H9 (cell line): ENCODE data around the gene ANKRD23. TPM values are rescaled to one million over a fixed set of nuclear protein-coding genes. Genes with fewer than 3 reads are reported as not detected.

Source experiments
- DNase-seq: peaks from one replicate; pipeline ENCODE4 v3.0.0-alpha.2; 2017
- H2AFZ ChIP-seq: one replicate; pipeline ENCODE4 v1.6.1; 2013; ENCODE audit warnings: mild to moderate bottlenecking, low read length, control low read depth, moderate library complexity
- H2AK5ac ChIP-seq: 2 replicates; pipeline ENCODE4 v1.6.1; 2013; ENCODE audit warnings: low read length, control low read depth, mixed read lengths; ENCODE audit not compliant: insufficient read length
- H2BK120ac ChIP-seq: one replicate; pipeline ENCODE4 v1.6.1; 2013; ENCODE audit warnings: low read depth, mild to moderate bottlenecking, low read length, control low read depth, inconsistent platforms; ENCODE audit not compliant: poor library complexity, severe bottlenecking
- H2BK12ac ChIP-seq: 2 replicates; pipeline ENCODE4 v1.6.1; 2013; ENCODE audit warnings: low read length, control low read depth, mixed read lengths, low read depth; ENCODE audit not compliant: insufficient read length
- H2BK15ac ChIP-seq: 2 replicates; pipeline ENCODE4 v1.6.1; 2013; ENCODE audit warnings: low read depth, low read length, control low read depth
- H2BK20ac ChIP-seq: one replicate; pipeline ENCODE4 v1.6.1; 2013; ENCODE audit warnings: low read depth, mild to moderate bottlenecking, low read length, control low read depth, inconsistent platforms; ENCODE audit not compliant: poor library complexity, severe bottlenecking
- H2BK5ac ChIP-seq: 2 replicates; pipeline ENCODE4 v1.6.1; 2013; ENCODE audit warnings: low read length, control low read depth, mixed read lengths; ENCODE audit not compliant: insufficient read length
- H3K14ac ChIP-seq: 2 replicates; pipeline ENCODE4 v1.6.1; 2013; ENCODE audit warnings: low read length, control low read depth; ENCODE audit not compliant: insufficient read depth
- H3K18ac ChIP-seq: 2 replicates; pipeline ENCODE4 v1.6.1; 2013; ENCODE audit warnings: low read depth, mild to moderate bottlenecking, mixed read lengths, low read length, control low read depth; ENCODE audit not compliant: insufficient read length
- H3K23ac ChIP-seq: 2 replicates; pipeline ENCODE4 v1.6.1; 2013; ENCODE audit warnings: low read length, control low read depth, mixed read lengths, low read depth; ENCODE audit not compliant: insufficient read length
- H3K23me2 ChIP-seq: 2 replicates; pipeline ENCODE4 v1.6.1; 2013; ENCODE audit warnings: low read depth, mild to moderate bottlenecking, mixed read lengths, low read length, control low read depth; ENCODE audit not compliant: insufficient read length, poor library complexity, severe bottlenecking
- H3K27ac ChIP-seq: 2 replicates; pipeline ENCODE4 v1.5.1; 2013; ENCODE audit warnings: low read length, control low read depth, mixed read lengths, low read depth; ENCODE audit not compliant: insufficient read length
- H3K27me3 ChIP-seq: 2 replicates; pipeline ENCODE4 v1.6.1; 2013; ENCODE audit warnings: low read length, control low read depth, inconsistent platforms; ENCODE audit not compliant: insufficient read depth
- H3K4ac ChIP-seq: 2 replicates; pipeline ENCODE4 v1.6.1; 2013; ENCODE audit warnings: low read depth, mild to moderate bottlenecking, control low read depth, inconsistent platforms, low read length, moderate library complexity
- H3K4me1 ChIP-seq: 2 replicates; pipeline ENCODE4 v1.6.1; 2013; ENCODE audit warnings: low read length, control low read depth, inconsistent platforms; ENCODE audit not compliant: insufficient read depth
- H3K4me2 ChIP-seq: 2 replicates; pipeline ENCODE4 v1.6.1; 2013; ENCODE audit warnings: low read length, control low read depth, mixed read lengths; ENCODE audit not compliant: insufficient read length, insufficient read depth
- H3K56ac ChIP-seq: 2 replicates; pipeline ENCODE4 v1.6.1; 2013; ENCODE audit warnings: low read depth, mild to moderate bottlenecking, mixed read lengths, low read length, control low read depth; ENCODE audit not compliant: insufficient read length
- H3K79me1 ChIP-seq: 2 replicates; pipeline ENCODE4 v1.6.1; 2013; ENCODE audit warnings: low read depth, mild to moderate bottlenecking, moderate library complexity, low read length, control low read depth, inconsistent platforms; ENCODE audit not compliant: insufficient read depth, poor library complexity, severe bottlenecking
- H3K79me2 ChIP-seq: 2 replicates; pipeline ENCODE4 v1.6.1; 2013; ENCODE audit warnings: low read length, control low read depth, inconsistent platforms; ENCODE audit not compliant: insufficient read depth
- H3K9ac ChIP-seq: 2 replicates; pipeline ENCODE4 v1.6.1; 2013; ENCODE audit warnings: low read length, control low read depth, mixed read lengths; ENCODE audit not compliant: insufficient read length; ENCODE audit errors: extremely low read depth
- H3K9me3 ChIP-seq: one replicate; pipeline ENCODE4 v1.6.1; 2013; ENCODE audit warnings: low read depth, low read length, inconsistent platforms; ENCODE audit not compliant: control insufficient read depth
- H3T11ph ChIP-seq: one replicate; pipeline ENCODE4 v1.6.1; 2013; ENCODE audit warnings: mild to moderate bottlenecking, low read length, control low read depth, inconsistent platforms
- H4K20me1 ChIP-seq: one replicate; pipeline ENCODE4 v1.6.1; 2013; ENCODE audit not compliant: control insufficient read depth, insufficient read length, insufficient read depth
- H4K5ac ChIP-seq: 2 replicates; pipeline ENCODE4 v1.6.1; 2013; ENCODE audit warnings: low read depth, mild to moderate bottlenecking, mixed read lengths, low read length, control low read depth; ENCODE audit not compliant: insufficient read length
- H4K8ac ChIP-seq: replicated peaks from 2 replicates; pipeline ENCODE4 v1.6.1; 2013; ENCODE audit warnings: low read length, control low read depth, mixed read lengths, low read depth; ENCODE audit not compliant: insufficient read length
- H4K91ac ChIP-seq: 2 replicates; pipeline ENCODE4 v1.6.1; 2013; ENCODE audit warnings: low read depth, mild to moderate bottlenecking, moderate library complexity, mixed read lengths, low read length, control low read depth; ENCODE audit not compliant: insufficient read length
- H3K27ac Mint-ChIP-seq, 3 experiments: 2 replicates in 2 of 3; 3 replicates in 1 of 3; pipeline ENCODE4 v1.8.0; 2020 to 2021; ENCODE audit warnings: mixed read lengths in 3 of 3, mild to moderate bottlenecking in 1 of 3, moderate library complexity in 1 of 3
- H3K27me3 Mint-ChIP-seq: 2 replicates; pipeline ENCODE4 v1.8.0; 2021; ENCODE audit warnings: low read depth, mild to moderate bottlenecking, moderate library complexity, mixed read lengths
- H3K36me3 Mint-ChIP-seq, 3 experiments: 2 replicates in 2 of 3; 3 replicates in 1 of 3; pipeline ENCODE4 v1.8.0; 2020 to 2021; ENCODE audit warnings: low read depth in 3 of 3, mixed read lengths in 3 of 3; ENCODE audit not compliant: insufficient read depth in 1 of 3
- H3K4me1 Mint-ChIP-seq, 2 experiments: 2 replicates each; pipeline ENCODE4 v1.8.0; 2020; ENCODE audit warnings: mixed read lengths in 2 of 2
- H3K4me3 Mint-ChIP-seq, 2 experiments: 2 replicates in 1 of 2; 3 replicates in 1 of 2; pipeline ENCODE4 v1.8.0; 2020 to 2021; ENCODE audit warnings: mild to moderate bottlenecking in 2 of 2, mixed read lengths in 2 of 2, moderate library complexity in 1 of 2
- H3K9me3 Mint-ChIP-seq, 2 experiments: 2 replicates in 1 of 2; 3 replicates in 1 of 2; pipeline ENCODE4 v1.8.0; 2020; ENCODE audit warnings: mild to moderate bottlenecking in 2 of 2, mixed read lengths in 2 of 2, moderate library complexity in 1 of 2
- WGBS: extraction: QIAGEN DNeasy Blood & Tissue Kit; methylation state at CpG from one replicate; pipeline ENCODE4 v1.1.7; 2013; ENCODE audit warnings: missing lambda C conversion rate, low lambda C conversion rate, mixed read lengths; ENCODE audit not compliant: insufficient read length; ENCODE audit errors: extremely low coverage; 5-methylcytosine and 5-hydroxymethylcytosine counted together
- total RNA-seq: library from RNA; stranded (reverse); gene quantifications from 2 replicates; pipeline ENCODE4 v1.2.1, GENCODE V29; 2021
- TF ChIP-seq, protein P1 (sequence below): fragments of 200-600 bp; sonication (generic); conservative IDR thresholded peaks from 3 replicates; pipeline ENCODE4 v1.8.0; 2021; ENCODE audit warnings: antibody characterized with exemption, mild to moderate bottlenecking

The ANKRD23 gene
- total RNA-seq, 1 experiment from 2014 or later: 2.4 TPM

DNA sequence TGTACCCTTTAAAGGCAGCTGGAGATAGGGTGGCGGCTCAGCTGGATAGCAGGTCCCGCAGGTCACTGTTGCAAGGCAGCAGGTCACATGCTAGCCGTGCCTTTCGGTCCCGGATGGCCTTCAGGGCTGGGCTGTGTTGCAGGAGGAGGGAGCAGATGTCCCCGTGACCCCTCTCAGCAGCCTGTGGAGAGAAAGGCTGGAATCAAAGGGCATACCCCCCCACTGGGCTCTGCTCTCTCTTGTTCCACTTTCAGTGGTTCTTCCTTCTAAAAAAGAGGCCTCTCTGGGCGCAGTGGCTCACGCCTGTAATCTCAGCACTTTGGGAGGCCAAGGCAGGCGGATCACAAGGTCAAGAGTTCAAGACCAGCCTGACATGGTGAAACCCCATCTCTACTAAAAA lies 4.4 kb upstream of the ANKRD23 start:
- TF ChIP-seq, protein P1, sequence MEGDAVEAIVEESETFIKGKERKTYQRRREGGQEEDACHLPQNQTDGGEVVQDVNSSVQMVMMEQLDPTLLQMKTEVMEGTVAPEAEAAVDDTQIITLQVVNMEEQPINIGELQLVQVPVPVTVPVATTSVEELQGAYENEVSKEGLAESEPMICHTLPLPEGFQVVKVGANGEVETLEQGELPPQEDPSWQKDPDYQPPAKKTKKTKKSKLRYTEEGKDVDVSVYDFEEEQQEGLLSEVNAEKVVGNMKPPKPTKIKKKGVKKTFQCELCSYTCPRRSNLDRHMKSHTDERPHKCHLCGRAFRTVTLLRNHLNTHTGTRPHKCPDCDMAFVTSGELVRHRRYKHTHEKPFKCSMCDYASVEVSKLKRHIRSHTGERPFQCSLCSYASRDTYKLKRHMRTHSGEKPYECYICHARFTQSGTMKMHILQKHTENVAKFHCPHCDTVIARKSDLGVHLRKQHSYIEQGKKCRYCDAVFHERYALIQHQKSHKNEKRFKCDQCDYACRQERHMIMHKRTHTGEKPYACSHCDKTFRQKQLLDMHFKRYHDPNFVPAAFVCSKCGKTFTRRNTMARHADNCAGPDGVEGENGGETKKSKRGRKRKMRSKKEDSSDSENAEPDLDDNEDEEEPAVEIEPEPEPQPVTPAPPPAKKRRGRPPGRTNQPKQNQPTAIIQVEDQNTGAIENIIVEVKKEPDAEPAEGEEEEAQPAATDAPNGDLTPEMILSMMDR: no peak
- Histone ChIP-seq H4K20me1 (no peaks in the 10 kb centered on the region), H3K23me2 (no peaks in the 10 kb centered on the region), H3K18ac (no peak overlapping the region), H3K4me1 (no peaks in the 10 kb centered on the region), H2BK20ac (no peak overlapping the region), H3K56ac (no peak overlapping the region), H3K27ac (no peak overlapping the region), H3K14ac (no peak overlapping the region), H3K9ac (no peak overlapping the region), H2BK12ac (no peak overlapping the region), H2BK15ac (no peak overlapping the region), H2AFZ (no peak overlapping the region), H3K27me3 (no peaks in the 10 kb centered on the region), H4K8ac (no peak overlapping the region), H3K4me2 (no peak overlapping the region), H2BK120ac (no peak overlapping the region), H3K9me3 (no peaks in the 10 kb centered on the region), H3K23ac (no peak overlapping the region), H4K91ac (no peak overlapping the region), H3K79me2 (no peaks in the 10 kb centered on the region), H3K4ac (no peak overlapping the region), H2BK5ac (no peak overlapping the region), H3K79me1 (peaks cover 2% of the 10 kb centered on the region), H4K5ac (no peak overlapping the region), H3T11ph (no peak overlapping the region), H2AK5ac (no peak overlapping the region)
- WGBS: no CpG with 5 or more reads among the region's 9 CpGs
- Mint-ChIP-seq H3K27me3 (no peaks in the 10 kb centered on the region), H3K36me3 (peaks cover 24 to 51% (median 36%) of the 10 kb centered on the region in 3 experiments), H3K9me3 (no peaks in the 10 kb centered on the region), H3K4me1 (0 out of 4 replicates have a peak, but pooled peaks cover 0 to under 1% of the 10 kb centered on the region in 2 experiments), H3K4me3 (no peak overlapping the region), H3K27ac (no peak overlapping the region)
- DNase-seq: peak; percentile 22
